GM15510 (cell line): ENCODE data around the gene WRNIP1.

Experiments
- POLR2A ChIP-seq: IDR thresholded peaks from 3 replicates; pipeline ENCODE4 v1.6.1; 2011; ENCODE audit warnings: borderline replicate concordance; ENCODE audit not compliant: insufficient read length; ENCODE audit errors: extremely low read depth

WRNIP1 gene

GRCh38 chr6:2783188-2783963 is 18.2 kb downstream of the WRNIP1 start:
- TF ChIP-seq POLR2A = no peak

GRCh38 chr6:2784061-2784460 is 18.9 kb downstream of the WRNIP1 start:
- no peak for TF ChIP-seq POLR2A

- no peak for TF ChIP-seq POLR2A
These were observed 19.7 kb downstream of the WRNIP1 start for GRCh38 chr6:2784930-2785329.

- TF ChIP-seq POLR2A = no peak
These were observed 21.1 kb downstream of the WRNIP1 start for GRCh38 chr6:2786269-2786668.

- TF ChIP-seq POLR2A = no peak
These were observed 25.6 kb downstream of the WRNIP1 start for GRCh38 chr6:2790588-2791449.

- no peak for TF ChIP-seq POLR2A
These were observed 26.3 kb downstream of the WRNIP1 start for GRCh38 chr6:2791450-2791974.

GRCh38 chr6:2792330-2793110 is 27.3 kb downstream of the WRNIP1 start:
- TF ChIP-seq POLR2A = no peak

- TF ChIP-seq POLR2A = no peak
These were observed 28.4 kb downstream of the WRNIP1 start for GRCh38 chr6:2793534-2794151.

GRCh38 chr6:2794171-2794730 is 29.1 kb downstream of the WRNIP1 start:
- TF ChIP-seq POLR2A = no peak

- TF ChIP-seq POLR2A = no peak
These were observed 30.0 kb downstream of the WRNIP1 start for GRCh38 chr6:2795162-2795561.

- no peak for TF ChIP-seq POLR2A
These were observed 30.8 kb downstream of the WRNIP1 start for GRCh38 chr6:2795956-2796355.

GRCh38 chr6:2796861-2797260 is 31.7 kb downstream of the WRNIP1 start:
- TF ChIP-seq POLR2A = no peak

GRCh38 chr6:2797564-2798031 is 32.4 kb downstream of the WRNIP1 start:
- TF ChIP-seq POLR2A = no peak
